Endothelial cell of umbilical vein (primary cell): ENCODE results near the gene PRRC2B. TPM values are rescaled to one million over a fixed set of nuclear protein-coding genes. Genes with fewer than 3 reads are reported as not detected.

Experiments
- BruUV-seq: library from RNA; stranded (reverse); fragments of 400-500 nt; replicated peaks from 2 replicates; lab custom pipeline; 2021; lab: Mats Ljungman, UMichigan
- CTCF ChIA-PET: fragments of 300-600, 350-600 bp; sonication (Branson Sonifier 250); formaldehyde crosslinking; loops from one replicate; lab custom pipeline; 2021; ENCODE audit warnings: antibody characterized with exemption, inconsistent platforms; lab: Charles Lee
- POLR2A ChIA-PET: fragments of 300-600, 350-600 bp; sonication (Branson Sonifier 250); formaldehyde crosslinking; loops from one replicate; lab custom pipeline; 2021; ENCODE audit warnings: antibody characterized with exemption, inconsistent platforms; lab: Charles Lee
- DNase-seq: peaks from one replicate; pipeline ENCODE4 v3.0.0-alpha.2; 2011; ENCODE audit warnings: low read depth, low spot score
- FAIRE-seq: peaks from 2 replicates; lab custom pipeline; 2011; peaks lifted over from hg19 to GRCh38; lab: Jason Lieb, UNC
- H2AFZ ChIP-seq: 2 replicates; pipeline ENCODE4 v1.6.0; 2012; ENCODE audit warnings: low read depth, low read length, control low read depth, inconsistent platforms
- H3K27ac ChIP-seq: 2 replicates; pipeline ENCODE4 v1.5.1; 2011; ENCODE audit warnings: low read depth, mild to moderate bottlenecking, control low read depth, low read length, moderate library complexity; ENCODE audit not compliant: insufficient read depth
- H3K27me3 ChIP-seq, 2 experiments: 2 replicates each; pipeline versions ENCODE4 v1.6.0 to v1.6.1; 2011; ENCODE audit warnings: low read length in 2 of 2, mixed read lengths in 1 of 2; ENCODE audit not compliant: control insufficient read depth in 2 of 2, insufficient read depth in 2 of 2
- H3K36me3 ChIP-seq, 2 experiments: 2 replicates in 1 of 2; 3 replicates in 1 of 2; pipeline ENCODE4 v1.5.1; 2011; ENCODE audit warnings: low read length in 2 of 2, mild to moderate bottlenecking in 1 of 2, moderate library complexity in 1 of 2; ENCODE audit not compliant: control insufficient read depth in 2 of 2, insufficient read depth in 2 of 2; ENCODE audit errors: extremely low read depth in 1 of 2
- H3K4me1 ChIP-seq: 3 replicates; pipeline ENCODE4 v1.5.1; 2011; ENCODE audit warnings: mild to moderate bottlenecking, low read length; ENCODE audit not compliant: control insufficient read depth, insufficient read depth; ENCODE audit errors: extremely low read depth
- H3K4me2 ChIP-seq: 2 replicates; pipeline ENCODE4 v1.6.1; 2011; ENCODE audit warnings: low read length, control low read depth, mixed read lengths; ENCODE audit not compliant: insufficient read depth
- H3K4me3 ChIP-seq, 3 experiments: fragments of 200-600 bp in 1 of 3; sonication (generic), shearing (Covaris generic) in 1 of 3; replicated peaks in 1 of 3; 2 replicates each; pipeline ENCODE4 v1.5.1; 2011 to 2016; ENCODE audit warnings: control low read depth in 3 of 3, low read length in 3 of 3, mild to moderate bottlenecking in 2 of 3, inconsistent platforms in 1 of 3, low read depth in 1 of 3, moderate library complexity in 1 of 3; ENCODE audit not compliant: insufficient read depth in 1 of 3
- H3K79me2 ChIP-seq: 2 replicates; pipeline ENCODE4 v1.6.0; 2012; ENCODE audit warnings: low read length, inconsistent platforms; ENCODE audit not compliant: control insufficient read depth, insufficient read depth
- H3K9ac ChIP-seq: replicated peaks from 2 replicates; pipeline ENCODE3; 2011; ENCODE audit warnings: low read length, control low read depth; ENCODE audit not compliant: insufficient read depth; ENCODE audit errors: extremely low read depth
- H3K9me1 ChIP-seq: replicated peaks from 3 replicates; pipeline ENCODE4 v1.6.0; 2011; ENCODE audit warnings: mild to moderate bottlenecking, low read length; ENCODE audit not compliant: control insufficient read depth, insufficient read depth; ENCODE audit errors: extremely low read depth
- H3K9me3 ChIP-seq: replicated peaks from 2 replicates; pipeline ENCODE4 v1.5.1; 2012; ENCODE audit warnings: low read length, inconsistent platforms; ENCODE audit not compliant: control insufficient read depth, insufficient read depth
- H4K20me1 ChIP-seq: replicated peaks from 2 replicates; pipeline ENCODE3; 2011; ENCODE audit warnings: mild to moderate bottlenecking, low read length; ENCODE audit not compliant: control insufficient read depth, insufficient read depth; ENCODE audit errors: extremely low read depth
- EZH2 ChIP-seq: IDR thresholded peaks from 2 replicates; pipeline ENCODE4 v1.6.1; 2012; ENCODE audit warnings: borderline replicate concordance, low read depth, mild to moderate bottlenecking, moderate library complexity, low read length, inconsistent platforms; ENCODE audit not compliant: severe bottlenecking
- FOS ChIP-seq: IDR thresholded peaks from 2 replicates; pipeline ENCODE4 v1.6.1; 2011; ENCODE audit warnings: mild to moderate bottlenecking, low read length, moderate library complexity, borderline replicate concordance; ENCODE audit not compliant: insufficient read depth
- GATA2 ChIP-seq: IDR thresholded peaks from 2 replicates; pipeline ENCODE4 v1.7.0; 2011; ENCODE audit warnings: low read depth, mild to moderate bottlenecking, moderate library complexity, mixed read lengths, low read length; ENCODE audit not compliant: insufficient read length, insufficient read depth
- JUN ChIP-seq: IDR thresholded peaks from 2 replicates; pipeline ENCODE4 v1.6.1; 2011; ENCODE audit warnings: borderline replicate concordance, low read depth; ENCODE audit not compliant: insufficient read length, insufficient read depth
- MYC ChIP-seq: IDR thresholded peaks from one replicate; pipeline ENCODE4 v1.6.1; 2011; ENCODE audit warnings: mild to moderate bottlenecking, low read depth, low read length
- POLR2A ChIP-seq: IDR thresholded peaks from 2 replicates; pipeline ENCODE4 v1.6.1; 2012; ENCODE audit warnings: low read depth, mild to moderate bottlenecking, control low read depth, low read length
- POLR2AphosphoS5 ChIP-seq: IDR thresholded peaks from 2 replicates; pipeline ENCODE4 v1.6.1; 2012; ENCODE audit warnings: low read depth, mild to moderate bottlenecking, control low read depth, low read length, moderate library complexity; ENCODE audit not compliant: insufficient read depth
- dilution Hi-C: fragments of 300-500 bp; cut with MboI; formaldehyde crosslinking; loops from one replicate; pipeline ENCODE4 v1.15.0; 2019; ENCODE audit warnings: low sequenced_read_pairs; ENCODE audit not compliant: extremely low pct_ligation_motif_present
- intact Hi-C: fragments of 100-400 bp; cut with micrococcal nuclease; formaldehyde crosslinking; loops from one replicate; pipeline ENCODE4 v1.10.0; 2022
- polyA plus RNA-seq, 4 experiments: library from polyadenylated mRNA; depleted of rRNA in 3 of 4; stranded (reverse) in 3 of 4; unstranded in 1 of 4; fragments of >200 nt; gene quantifications; 2 replicates each; pipeline versions ENCODE4 v1.2.1 to v1.2.3, GENCODE V29; 2011 to 2012; ENCODE audit warnings: missing spikeins in 1 of 4
- total RNA-seq: library from RNA; stranded (reverse); gene quantifications from 2 replicates; pipeline ENCODE4 v1.2.3, GENCODE V29; 2021
- TF ChIP-seq, protein P1 (sequence below): IDR thresholded peaks from 2 replicates; pipeline ENCODE4 v1.6.1; 2011; ENCODE audit not compliant: insufficient read depth, insufficient read length
- TF ChIP-seq, protein P2 (sequence below), 2 donors: IDR thresholded peaks; 1 replicate in 1 of 2; 2 replicates in 1 of 2; pipeline ENCODE4 v1.5.1; 2011; ENCODE audit warnings: low read length in 2 of 2, mild to moderate bottlenecking in 2 of 2, moderate library complexity in 2 of 2, control low read depth in 1 of 2, inconsistent platforms in 1 of 2, low read depth in 1 of 2; ENCODE audit not compliant: insufficient read depth in 1 of 2; ENCODE audit errors: extremely low read depth in 1 of 2

Gene PRRC2B
- total and polyA plus RNA-seq, 2 donors (not counting 3 experiments of a cell fraction or from before 2014, with no cell fraction given): 35.6 to 256 TPM

- H3K4me1 ChIP-seq: no peaks in the 10 kb centered on the region
- dilution Hi-C loops (no loop called here), intact Hi-C loops (no loop called here)
- ChIA-PET POLR2A (interaction anchor here (0.6 kb wide), 1 partner anchor 79 kb away, joined by 8 read pairs; no protein-coding TSS in a partner anchor), CTCF (no interaction called here)
- FAIRE-seq: no peak
- no peaks in the 10 kb centered on the region for H4K20me1 ChIP-seq
- no TSS peak for BruUV-seq
- no peak for TF ChIP-seq JUN
- no peak for TF ChIP-seq POLR2AphosphoS5
- TF ChIP-seq MYC: no peak
- TF ChIP-seq EZH2: no peak
- TF ChIP-seq, protein P1, sequence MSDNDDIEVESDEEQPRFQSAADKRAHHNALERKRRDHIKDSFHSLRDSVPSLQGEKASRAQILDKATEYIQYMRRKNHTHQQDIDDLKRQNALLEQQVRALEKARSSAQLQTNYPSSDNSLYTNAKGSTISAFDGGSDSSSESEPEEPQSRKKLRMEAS: no peak
- no peak for TF ChIP-seq GATA2
- TF ChIP-seq FOS: no peak
- TF ChIP-seq, protein P2, sequence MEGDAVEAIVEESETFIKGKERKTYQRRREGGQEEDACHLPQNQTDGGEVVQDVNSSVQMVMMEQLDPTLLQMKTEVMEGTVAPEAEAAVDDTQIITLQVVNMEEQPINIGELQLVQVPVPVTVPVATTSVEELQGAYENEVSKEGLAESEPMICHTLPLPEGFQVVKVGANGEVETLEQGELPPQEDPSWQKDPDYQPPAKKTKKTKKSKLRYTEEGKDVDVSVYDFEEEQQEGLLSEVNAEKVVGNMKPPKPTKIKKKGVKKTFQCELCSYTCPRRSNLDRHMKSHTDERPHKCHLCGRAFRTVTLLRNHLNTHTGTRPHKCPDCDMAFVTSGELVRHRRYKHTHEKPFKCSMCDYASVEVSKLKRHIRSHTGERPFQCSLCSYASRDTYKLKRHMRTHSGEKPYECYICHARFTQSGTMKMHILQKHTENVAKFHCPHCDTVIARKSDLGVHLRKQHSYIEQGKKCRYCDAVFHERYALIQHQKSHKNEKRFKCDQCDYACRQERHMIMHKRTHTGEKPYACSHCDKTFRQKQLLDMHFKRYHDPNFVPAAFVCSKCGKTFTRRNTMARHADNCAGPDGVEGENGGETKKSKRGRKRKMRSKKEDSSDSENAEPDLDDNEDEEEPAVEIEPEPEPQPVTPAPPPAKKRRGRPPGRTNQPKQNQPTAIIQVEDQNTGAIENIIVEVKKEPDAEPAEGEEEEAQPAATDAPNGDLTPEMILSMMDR (IDR thresholded peaks at IDR 0.05; ENCODE audit: extremely low read depth in 1 of 2, insufficient read depth in 1 of 2, low read depth in 1 of 2, low read length in 2 of 2): no peak
- TF ChIP-seq POLR2A: no peak
- H2AFZ ChIP-seq: no peak overlapping the region
- peaks cover 44 to 92% of the 10 kb centered on the region in 2 experiments for H3K36me3 ChIP-seq
- H3K9me1 ChIP-seq: no peaks in the 10 kb centered on the region
- no peak for DNase-seq
- H3K27ac ChIP-seq: no peak overlapping the region
- no peaks in the 10 kb centered on the region for H3K27me3 ChIP-seq
- H3K4me3 ChIP-seq: no peak overlapping the region
- no peak overlapping the region for H3K4me2 ChIP-seq
- H3K79me2 ChIP-seq: no peaks in the 10 kb centered on the region
- no peak overlapping the region for H3K9ac ChIP-seq
- H3K9me3 ChIP-seq: no peaks in the 10 kb centered on the region
Observed at GRCh38 chr9:131492070-131492469, 98.2 kb downstream of the PRRC2B start.
